SU-DHL-6 (cell line): ENCODE data around the gene LINGO1.

Source experiments
- H2AFZ ChIP-seq: fragments of 200-600 bp; sonication (generic); 2 replicates; pipeline ENCODE4 v1.6.1; 2014; ENCODE audit warnings: low read depth, mild to moderate bottlenecking, moderate library complexity, mixed read lengths, antibody characterized with exemption, low read length; ENCODE audit not compliant: severe bottlenecking
- H3F3A ChIP-seq: fragments of 200-600 bp; shearing (Covaris generic); 2 replicates; pipeline ENCODE4 v1.6.0; 2016; ENCODE audit warnings: antibody characterized with exemption, mild to moderate bottlenecking; ENCODE audit not compliant: insufficient read depth
- H3K27ac ChIP-seq: fragments of 200-600 bp; sonication (generic); 2 replicates; pipeline ENCODE4 v1.5.1; 2016; ENCODE audit warnings: low read depth, mild to moderate bottlenecking, low read length, moderate library complexity, mixed read lengths
- H3K27me3 ChIP-seq: fragments of 200-600 bp; sonication (generic), shearing (Covaris generic); 2 replicates; pipeline ENCODE4 v1.6.0; 2014; ENCODE audit warnings: mild to moderate bottlenecking, low read length
- H3K36me3 ChIP-seq: fragments of 200-600 bp; sonication (generic); 2 replicates; pipeline ENCODE4 v1.6.1; 2014; ENCODE audit warnings: mild to moderate bottlenecking, low read length, mixed read lengths
- H3K4me2 ChIP-seq: fragments of 300-600, 200-600 bp; shearing (Covaris generic), sonication (generic); 2 replicates; pipeline ENCODE4 v1.6.0; 2014; ENCODE audit warnings: low read length, low read depth, mild to moderate bottlenecking; ENCODE audit not compliant: poor library complexity, severe bottlenecking
- H3K4me3 ChIP-seq: fragments of 200-600 bp; sonication (generic); 2 replicates; pipeline ENCODE4 v1.5.1; 2014; ENCODE audit warnings: antibody characterized with exemption, low read length, mild to moderate bottlenecking, mixed read lengths; ENCODE audit not compliant: insufficient read depth, poor library complexity, severe bottlenecking
- H3K79me2 ChIP-seq: fragments of 200-600 bp; sonication (generic); 2 replicates; pipeline ENCODE4 v1.6.1; 2014; ENCODE audit warnings: mild to moderate bottlenecking, low read length, moderate library complexity; ENCODE audit not compliant: insufficient read depth
- H3K9ac ChIP-seq: fragments of 200-600 bp; sonication (generic); 2 replicates; pipeline ENCODE4 v1.7.0; 2014; ENCODE audit warnings: mild to moderate bottlenecking, low read length
- H3K9me2 ChIP-seq: fragments of 200-600 bp; sonication (generic); replicated peaks from 2 replicates; pipeline ENCODE4 v1.6.1; 2014; ENCODE audit warnings: low read length; ENCODE audit not compliant: insufficient read depth
- H3K9me3 ChIP-seq: fragments of 200-600 bp; sonication (generic); 2 replicates; pipeline ENCODE4 v1.6.1; 2014; ENCODE audit warnings: low read length, mixed read lengths; ENCODE audit not compliant: insufficient read depth
- H4K20me1 ChIP-seq: fragments of 200-600 bp; sonication (generic); 2 replicates; pipeline ENCODE4 v1.6.1; 2014; ENCODE audit warnings: low read depth, mild to moderate bottlenecking, antibody characterized with exemption, low read length, moderate library complexity, mixed read lengths
- CTCF ChIP-seq: fragments of 200-600 bp; sonication (generic); IDR thresholded peaks from one replicate; pipeline ENCODE4 v1.5.1; 2017; ENCODE audit warnings: antibody characterized with exemption, mild to moderate bottlenecking, low read length, moderate library complexity; ENCODE audit not compliant: insufficient read depth, poor library complexity, severe bottlenecking
- EZH2phosphoT487 ChIP-seq: fragments of 200-600 bp; sonication (generic), shearing (Covaris generic); conservative IDR thresholded peaks from 2 replicates; pipeline ENCODE4 v1.6.1; 2018; ENCODE audit warnings: mild to moderate bottlenecking, antibody characterized with exemption, low read length, moderate library complexity, mixed read lengths

LINGO1 gene

GRCh38 chr15:77631745-77632533 is 773 bp downstream of the LINGO1 start:
- no peak overlapping the region for H3K4me3 ChIP-seq
- no peaks in the 10 kb centered on the region for H3K79me2 ChIP-seq
- no peaks in the 10 kb centered on the region for H3F3A ChIP-seq
- H3K9ac ChIP-seq, result no peak overlapping the region
- H4K20me1 ChIP-seq, result no peaks in the 10 kb centered on the region; the same call in 1 of the 2 replicates
- H3K9me2 ChIP-seq, result no peaks in the 10 kb centered on the region
- TF ChIP-seq CTCF, result no peak
- H3K27me3 ChIP-seq, result no peaks in the 10 kb centered on the region
- H3K4me2 ChIP-seq, result no peak overlapping the region
- H3K36me3 ChIP-seq, result no peaks in the 10 kb centered on the region
- no peak overlapping the region for H3K27ac ChIP-seq
- H2AFZ ChIP-seq, result no peak overlapping the region
- no peaks in the 10 kb centered on the region for H3K9me3 ChIP-seq

GRCh38 chr15:77630956-77631744 is 1.6 kb downstream of the LINGO1 start:
- H3K9ac ChIP-seq, result no peak overlapping the region
- TF ChIP-seq EZH2phosphoT487 (no peak), CTCF (no peak)
- H3K79me2 ChIP-seq, result no peaks in the 10 kb centered on the region
- no peaks in the 10 kb centered on the region for H3K36me3 ChIP-seq
- H4K20me1 ChIP-seq, result no peaks in the 10 kb centered on the region; the same call in 1 of the 2 replicates
- H3K9me2 ChIP-seq, result no peaks in the 10 kb centered on the region
- no peak overlapping the region for H3K27ac ChIP-seq
- H3K4me2 ChIP-seq, result no peak overlapping the region
- H3F3A ChIP-seq, result no peaks in the 10 kb centered on the region
- H3K27me3 ChIP-seq, result no peaks in the 10 kb centered on the region
- no peak overlapping the region for H2AFZ ChIP-seq
- no peak overlapping the region for H3K4me3 ChIP-seq
- H3K9me3 ChIP-seq, result no peaks in the 10 kb centered on the region

- H3K9ac ChIP-seq, result no peak overlapping the region
- H3K4me3 ChIP-seq, result no peak overlapping the region
These were observed 2.7 kb downstream of the LINGO1 start for GRCh38 chr15:77630056-77630455.

More at GRCh38 chr15:77630056-77630455, 2.7 kb downstream of the LINGO1 start:
- Histone ChIP-seq H3K27me3 (no peaks in the 10 kb centered on the region), H3K9me3 (no peaks in the 10 kb centered on the region), H2AFZ (no peak overlapping the region), H3K36me3 (no peaks in the 10 kb centered on the region), H3K27ac (no peak overlapping the region), H3K9me2 (no peaks in the 10 kb centered on the region), H4K20me1 (no peaks in the 10 kb centered on the region; the same call in 1 of the 2 replicates), H3F3A (no peaks in the 10 kb centered on the region), H3K79me2 (no peaks in the 10 kb centered on the region), H3K4me2 (no peak overlapping the region)
- no peak for TF ChIP-seq EZH2phosphoT487
